MM.1S (cell line): Measurements from ENCODE around the gene IKBKE.

ENCODE experiments used
- DNase-seq: peaks from one replicate; pipeline ENCODE4 v3.0.0-alpha.2; 2015
- H2AFZ ChIP-seq: fragments of 300-600 bp; sonication (generic); 2 replicates; pipeline ENCODE4 v1.6.0; 2016; ENCODE audit warnings: antibody characterized with exemption, low read length
- H3F3A ChIP-seq: fragments of 300-600 bp; sonication (generic); 2 replicates; pipeline ENCODE4 v1.6.1; 2016; ENCODE audit warnings: mild to moderate bottlenecking, antibody characterized with exemption, low read length, moderate library complexity, mixed read lengths; ENCODE audit not compliant: insufficient read depth
- H3K27ac ChIP-seq: fragments of 300-600 bp; sonication (generic); 2 replicates; pipeline ENCODE4 v1.5.1; 2016; ENCODE audit warnings: mild to moderate bottlenecking, low read length
- H3K27me3 ChIP-seq: fragments of 300-600 bp; sonication (generic); replicated peaks from 2 replicates; pipeline ENCODE4 v1.6.0; 2016; ENCODE audit warnings: low read length; ENCODE audit not compliant: insufficient read depth
- H3K36me3 ChIP-seq: fragments of 300-600 bp; sonication (generic); replicated peaks from 2 replicates; pipeline ENCODE4 v1.6.1; 2016; ENCODE audit warnings: mild to moderate bottlenecking, low read length, mixed read lengths; ENCODE audit not compliant: insufficient read depth
- H3K4me1 ChIP-seq: fragments of 300-600 bp; sonication (generic); 2 replicates; pipeline ENCODE4 v1.6.1; 2016; ENCODE audit warnings: low read length, mixed read lengths
- H3K4me2 ChIP-seq: fragments of 300-600 bp; sonication (generic); 2 replicates; pipeline ENCODE4 v1.6.0; 2016; ENCODE audit warnings: low read depth, low read length
- H3K4me3 ChIP-seq: fragments of 300-600 bp; sonication (generic); 2 replicates; pipeline ENCODE4 v1.5.1; 2016; ENCODE audit warnings: low read length, mixed read lengths
- H3K79me2 ChIP-seq: fragments of 300-600 bp; sonication (generic); 2 replicates; pipeline ENCODE4 v1.6.1; 2016; ENCODE audit warnings: mixed run types, low read length, mixed read lengths
- H3K9ac ChIP-seq: fragments of 300-600 bp; sonication (generic); 2 replicates; pipeline ENCODE4 v1.6.1; 2016; ENCODE audit warnings: low read length, mixed read lengths
- H3K9me2 ChIP-seq: fragments of 300-600 bp; sonication (generic); replicated peaks from 2 replicates; pipeline ENCODE4 v1.6.1; 2016; ENCODE audit warnings: mild to moderate bottlenecking, low read length, mixed read lengths; ENCODE audit not compliant: insufficient read depth
- H3K9me3 ChIP-seq: fragments of 300-600 bp; sonication (generic); replicated peaks from 2 replicates; pipeline ENCODE4 v1.6.1; 2016; ENCODE audit warnings: mild to moderate bottlenecking, low read length, mixed read lengths; ENCODE audit not compliant: insufficient read depth
- H4K20me1 ChIP-seq: fragments of 300-600 bp; sonication (generic); 2 replicates; pipeline ENCODE4 v1.6.1; 2016; ENCODE audit warnings: mild to moderate bottlenecking, low read length, moderate library complexity, mixed read lengths; ENCODE audit not compliant: insufficient read depth
- EZH2 ChIP-seq: fragments of 300-600 bp; sonication (generic); optimal IDR thresholded peaks from 2 replicates; pipeline ENCODE3; 2017; ENCODE audit warnings: low read depth, mild to moderate bottlenecking, antibody characterized with exemption, low read length, mixed read lengths
- EZH2phosphoT487 ChIP-seq: fragments of 300-600 bp; sonication (generic); IDR thresholded peaks from 2 replicates; pipeline ENCODE4 v1.6.1; 2018; ENCODE audit warnings: antibody characterized with exemption, low read length
- TF ChIP-seq, protein P1 (sequence below): fragments of 300-600 bp; sonication (generic); IDR thresholded peaks from 2 replicates; pipeline ENCODE4 v1.5.1; 2016; ENCODE audit warnings: antibody characterized with exemption, low read length, mixed read lengths

Gene IKBKE

DNA sequence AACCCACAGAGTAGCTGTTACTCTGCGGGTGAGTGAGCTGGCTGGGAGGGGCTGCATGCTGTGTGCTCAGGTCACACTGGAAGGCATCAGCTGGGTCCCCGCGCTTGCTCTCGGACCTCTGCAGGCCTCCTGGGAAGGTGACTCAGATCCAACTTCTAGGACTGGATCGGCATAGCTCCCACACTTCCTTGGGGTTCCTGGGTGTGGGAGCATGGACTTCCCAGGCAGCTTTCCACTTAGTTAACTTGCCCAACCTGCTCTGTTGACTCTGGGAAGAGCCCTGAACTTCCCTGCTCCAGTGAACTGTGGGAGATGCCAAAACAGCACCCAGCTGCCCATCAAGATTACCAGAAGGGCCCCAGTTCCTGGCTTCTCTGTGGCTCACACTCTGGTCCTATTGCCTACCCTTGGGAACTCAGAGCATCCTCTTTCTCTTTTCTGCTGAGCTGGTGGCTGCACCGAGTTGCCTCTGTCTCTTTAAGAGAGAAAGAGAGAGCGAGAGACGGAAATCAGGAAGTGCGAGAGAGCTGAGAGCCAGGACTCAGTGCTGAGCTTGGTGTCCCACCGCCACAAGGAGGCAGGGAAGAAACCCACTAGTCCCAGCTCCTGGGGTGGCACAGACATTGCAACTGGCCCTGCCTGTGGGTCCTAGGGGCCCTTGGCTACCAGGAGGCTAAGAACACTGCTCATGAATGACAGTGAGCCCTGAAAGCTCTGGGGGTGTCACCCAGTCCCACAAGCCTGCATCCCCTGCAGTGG lies at the start of gene IKBKE:
Gene IKBKE (plus strand): TSS at position 544 of the 759 bp plus-strand sequence. CDS start 2,752 bp downstream, outside the sequence.
- Histone ChIP-seq H3K4me2 (peak within 1 kb of the TSS; percentile 84), H3F3A (peaks cover 31% of the 10 kb centered on the region), H3K4me1 (peaks cover 73% of the 10 kb centered on the region), H3K27ac (peak within 1 kb of the TSS; percentile 49; the same call in 1 of the 2 replicates), H3K79me2 (peaks cover 40% of the 10 kb centered on the region), H3K9ac (peak within 1 kb of the TSS; percentile 53; the same call in 1 of the 2 replicates), H3K4me3 (peak within 1 kb of the TSS; percentile 77), H2AFZ (peak within 1 kb of the TSS; percentile 69), H3K9me2 (no peaks in the 10 kb centered on the region), H3K36me3 (no peaks in the 10 kb centered on the region; the same call in 1 of the 2 replicates), H3K9me3 (no peaks in the 10 kb centered on the region), H3K27me3 (no peaks in the 10 kb centered on the region), H4K20me1 (no peaks in the 10 kb centered on the region)
- TF ChIP-seq EZH2phosphoT487 = no peak
- TF ChIP-seq, protein P1, sequence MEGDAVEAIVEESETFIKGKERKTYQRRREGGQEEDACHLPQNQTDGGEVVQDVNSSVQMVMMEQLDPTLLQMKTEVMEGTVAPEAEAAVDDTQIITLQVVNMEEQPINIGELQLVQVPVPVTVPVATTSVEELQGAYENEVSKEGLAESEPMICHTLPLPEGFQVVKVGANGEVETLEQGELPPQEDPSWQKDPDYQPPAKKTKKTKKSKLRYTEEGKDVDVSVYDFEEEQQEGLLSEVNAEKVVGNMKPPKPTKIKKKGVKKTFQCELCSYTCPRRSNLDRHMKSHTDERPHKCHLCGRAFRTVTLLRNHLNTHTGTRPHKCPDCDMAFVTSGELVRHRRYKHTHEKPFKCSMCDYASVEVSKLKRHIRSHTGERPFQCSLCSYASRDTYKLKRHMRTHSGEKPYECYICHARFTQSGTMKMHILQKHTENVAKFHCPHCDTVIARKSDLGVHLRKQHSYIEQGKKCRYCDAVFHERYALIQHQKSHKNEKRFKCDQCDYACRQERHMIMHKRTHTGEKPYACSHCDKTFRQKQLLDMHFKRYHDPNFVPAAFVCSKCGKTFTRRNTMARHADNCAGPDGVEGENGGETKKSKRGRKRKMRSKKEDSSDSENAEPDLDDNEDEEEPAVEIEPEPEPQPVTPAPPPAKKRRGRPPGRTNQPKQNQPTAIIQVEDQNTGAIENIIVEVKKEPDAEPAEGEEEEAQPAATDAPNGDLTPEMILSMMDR = peak; percentile 40
- no peak for TF ChIP-seq EZH2
- peak; percentile 91 for DNase-seq

DNA sequence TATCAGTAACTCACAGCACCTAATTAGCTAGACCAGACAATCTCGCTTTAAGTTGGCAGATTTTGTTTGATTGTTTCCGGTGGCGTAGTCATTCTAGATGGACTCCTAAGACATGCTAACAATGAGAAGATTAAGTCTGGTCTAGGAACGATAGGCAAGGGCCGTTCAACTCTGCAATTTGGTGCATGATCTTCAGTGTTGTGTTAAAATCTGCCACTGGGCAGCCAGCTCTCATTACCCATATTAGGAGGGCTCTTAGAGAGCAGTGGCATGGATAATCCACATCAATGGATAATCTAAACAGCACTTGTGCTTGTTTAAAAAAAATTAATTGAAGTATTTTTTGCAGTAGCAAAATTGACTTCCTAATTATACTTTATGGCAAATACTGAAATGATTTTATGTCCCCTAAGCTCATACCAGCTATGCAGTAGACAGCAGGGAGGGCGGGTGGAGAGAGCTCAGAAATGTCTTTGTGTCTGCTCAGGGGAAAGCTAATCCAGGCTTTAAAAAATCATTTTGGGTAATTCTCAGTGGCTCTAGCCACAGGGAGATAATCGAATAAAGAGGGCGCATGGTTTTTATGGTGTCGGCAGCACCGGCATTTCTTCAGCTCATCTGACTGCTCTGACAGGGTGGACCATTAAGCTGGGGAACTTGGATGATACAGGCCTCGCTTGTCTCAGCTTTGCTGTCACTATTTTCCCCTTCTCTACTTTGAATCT lies 48.5 kb upstream of the IKBKE start:
- no peaks in the 10 kb centered on the region for H3K9me3 ChIP-seq
- TF ChIP-seq EZH2 = no peak
- TF ChIP-seq EZH2phosphoT487 = no peak
- TF ChIP-seq, protein P1 = no peak
- no peaks in the 10 kb centered on the region for H3K9me2 ChIP-seq
- no peak overlapping the region for H3K4me3 ChIP-seq
- peaks cover 9% of the 10 kb centered on the region for H3K4me1 ChIP-seq
- DNase-seq = no peak
- H3K27me3 ChIP-seq = no peaks in the 10 kb centered on the region
- no peak overlapping the region for H3K9ac ChIP-seq
- no peak overlapping the region for H2AFZ ChIP-seq
- H4K20me1 ChIP-seq = no peaks in the 10 kb centered on the region
- H3K4me2 ChIP-seq = no peak overlapping the region
- H3K36me3 ChIP-seq = no peaks in the 10 kb centered on the region
- no peaks in the 10 kb centered on the region for H3F3A ChIP-seq
- no peak overlapping the region for H3K27ac ChIP-seq
- H3K79me2 ChIP-seq = no peaks in the 10 kb centered on the region

DNA sequence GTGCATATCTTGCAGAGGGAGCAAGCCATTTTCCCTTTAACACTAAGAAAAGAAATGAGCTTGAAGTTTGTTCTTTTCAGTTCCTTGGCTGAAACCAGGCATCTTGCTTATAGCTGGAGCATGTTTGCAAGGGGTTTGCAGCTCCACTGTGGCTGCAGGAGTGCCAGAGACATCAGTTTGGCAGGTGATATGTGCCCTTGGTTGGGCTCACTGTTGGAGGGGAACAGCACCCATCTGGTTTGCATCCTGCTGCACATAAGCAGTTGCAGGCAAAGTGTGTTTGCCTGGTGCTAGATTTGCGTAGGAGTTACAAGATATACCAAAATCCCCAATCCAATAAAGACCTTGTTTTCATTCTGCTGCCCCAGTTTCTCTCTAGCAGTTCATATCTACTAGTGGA lies 47.8 kb upstream of the IKBKE start:
- Histone ChIP-seq H3K9me2 (no peaks in the 10 kb centered on the region), H3K36me3 (no peaks in the 10 kb centered on the region)
- no peak for DNase-seq

More for the DNA sequence above, 47.8 kb upstream of the IKBKE start:
- H3K4me1 ChIP-seq = peaks cover 9% of the 10 kb centered on the region
- no peaks in the 10 kb centered on the region for H4K20me1 ChIP-seq
- H2AFZ ChIP-seq = no peak overlapping the region
- H3K9me3 ChIP-seq = no peaks in the 10 kb centered on the region
- no peak overlapping the region for H3K27ac ChIP-seq
- H3K4me3 ChIP-seq = no peak overlapping the region
- no peaks in the 10 kb centered on the region for H3K27me3 ChIP-seq
- H3K9ac ChIP-seq = no peak overlapping the region
- H3K4me2 ChIP-seq = no peak overlapping the region
- no peaks in the 10 kb centered on the region for H3K79me2 ChIP-seq
- no peaks in the 10 kb centered on the region for H3F3A ChIP-seq
- TF ChIP-seq, protein P1 = no peak
